ENCODE data around the gene TRIM17. TPM values are rescaled to one million over a fixed set of nuclear protein-coding genes. Genes with fewer than 3 reads are reported as not detected.

TRIM17 gene
- total RNA-seq, 4 donors from 2014 or later = not detected

DNA sequence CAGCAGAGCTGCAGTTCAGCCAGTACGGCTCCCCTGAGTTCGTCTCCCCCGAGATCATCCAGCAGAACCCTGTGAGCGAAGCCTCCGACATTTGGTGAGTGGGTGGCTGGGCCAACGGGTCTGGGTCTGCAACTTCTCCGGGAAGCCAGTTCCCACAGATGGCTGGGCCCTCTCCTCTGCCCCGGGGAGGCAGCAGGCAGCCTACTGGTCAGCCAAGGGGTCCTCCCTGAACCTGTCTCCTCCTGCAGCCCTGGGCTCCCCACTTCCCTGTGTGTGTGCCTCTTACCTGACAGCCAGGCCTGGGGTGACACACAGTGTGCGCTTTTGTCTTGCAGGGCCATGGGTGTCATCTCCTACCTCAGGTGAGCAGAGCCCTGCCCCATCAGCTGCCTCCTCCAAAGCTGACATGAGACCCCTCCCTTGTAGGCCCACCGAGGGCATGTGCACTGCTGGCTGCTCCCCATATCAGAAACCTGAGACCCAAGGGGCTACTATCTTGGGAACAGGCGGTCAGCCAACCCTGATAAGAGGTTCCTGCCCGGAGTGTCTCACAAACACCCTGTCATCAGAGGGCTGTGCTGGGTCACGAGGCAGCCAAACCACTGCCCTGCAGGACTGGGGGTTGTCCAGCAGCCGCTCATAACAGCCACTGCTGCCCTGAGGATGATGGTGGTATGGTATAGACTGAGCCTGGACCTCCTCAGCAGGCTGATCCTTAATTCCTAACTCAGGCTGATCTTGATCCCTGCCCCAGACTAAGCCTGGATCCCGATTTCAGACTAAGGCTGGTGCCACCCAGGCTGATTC lies 47.7 kb downstream of the TRIM17 start:
- intact Hi-C loops (cut with DNase I; ENCODE audit: low total_unique reads) = no loop called here
- TF ChIP-seq, protein P1, sequence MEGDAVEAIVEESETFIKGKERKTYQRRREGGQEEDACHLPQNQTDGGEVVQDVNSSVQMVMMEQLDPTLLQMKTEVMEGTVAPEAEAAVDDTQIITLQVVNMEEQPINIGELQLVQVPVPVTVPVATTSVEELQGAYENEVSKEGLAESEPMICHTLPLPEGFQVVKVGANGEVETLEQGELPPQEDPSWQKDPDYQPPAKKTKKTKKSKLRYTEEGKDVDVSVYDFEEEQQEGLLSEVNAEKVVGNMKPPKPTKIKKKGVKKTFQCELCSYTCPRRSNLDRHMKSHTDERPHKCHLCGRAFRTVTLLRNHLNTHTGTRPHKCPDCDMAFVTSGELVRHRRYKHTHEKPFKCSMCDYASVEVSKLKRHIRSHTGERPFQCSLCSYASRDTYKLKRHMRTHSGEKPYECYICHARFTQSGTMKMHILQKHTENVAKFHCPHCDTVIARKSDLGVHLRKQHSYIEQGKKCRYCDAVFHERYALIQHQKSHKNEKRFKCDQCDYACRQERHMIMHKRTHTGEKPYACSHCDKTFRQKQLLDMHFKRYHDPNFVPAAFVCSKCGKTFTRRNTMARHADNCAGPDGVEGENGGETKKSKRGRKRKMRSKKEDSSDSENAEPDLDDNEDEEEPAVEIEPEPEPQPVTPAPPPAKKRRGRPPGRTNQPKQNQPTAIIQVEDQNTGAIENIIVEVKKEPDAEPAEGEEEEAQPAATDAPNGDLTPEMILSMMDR (IDR thresholded peaks at IDR 0.05 in 4 of 5, conservative IDR thresholded peaks at IDR 0.05 in 1 of 5) = no peak
- no peak for TF ChIP-seq POLR2A (IDR thresholded peaks at IDR 0.05)
- in situ Hi-C loops (cut with MboI; ENCODE audit: low sequenced_read_pairs in 4 of 4) = no loop called here
- Histone ChIP-seq H3K4me1 (peaks cover 17 to 61% of the 10 kb centered on the region in 2 donors), H3K4me3 (no peak overlapping the region), H3K27ac (peak overlapping the region; percentile 82 to 92 (median 86)), H3K9me3 (no peaks in the 10 kb centered on the region), H3K27me3 (no peaks in the 10 kb centered on the region), H3K36me3 (peaks cover 0 to 43% of the 10 kb centered on the region in 2 donors)
- DNase-seq (peak in 1 of 2 donors; percentile 68), ATAC-seq (peak; percentile 23 to 32)

DNA sequence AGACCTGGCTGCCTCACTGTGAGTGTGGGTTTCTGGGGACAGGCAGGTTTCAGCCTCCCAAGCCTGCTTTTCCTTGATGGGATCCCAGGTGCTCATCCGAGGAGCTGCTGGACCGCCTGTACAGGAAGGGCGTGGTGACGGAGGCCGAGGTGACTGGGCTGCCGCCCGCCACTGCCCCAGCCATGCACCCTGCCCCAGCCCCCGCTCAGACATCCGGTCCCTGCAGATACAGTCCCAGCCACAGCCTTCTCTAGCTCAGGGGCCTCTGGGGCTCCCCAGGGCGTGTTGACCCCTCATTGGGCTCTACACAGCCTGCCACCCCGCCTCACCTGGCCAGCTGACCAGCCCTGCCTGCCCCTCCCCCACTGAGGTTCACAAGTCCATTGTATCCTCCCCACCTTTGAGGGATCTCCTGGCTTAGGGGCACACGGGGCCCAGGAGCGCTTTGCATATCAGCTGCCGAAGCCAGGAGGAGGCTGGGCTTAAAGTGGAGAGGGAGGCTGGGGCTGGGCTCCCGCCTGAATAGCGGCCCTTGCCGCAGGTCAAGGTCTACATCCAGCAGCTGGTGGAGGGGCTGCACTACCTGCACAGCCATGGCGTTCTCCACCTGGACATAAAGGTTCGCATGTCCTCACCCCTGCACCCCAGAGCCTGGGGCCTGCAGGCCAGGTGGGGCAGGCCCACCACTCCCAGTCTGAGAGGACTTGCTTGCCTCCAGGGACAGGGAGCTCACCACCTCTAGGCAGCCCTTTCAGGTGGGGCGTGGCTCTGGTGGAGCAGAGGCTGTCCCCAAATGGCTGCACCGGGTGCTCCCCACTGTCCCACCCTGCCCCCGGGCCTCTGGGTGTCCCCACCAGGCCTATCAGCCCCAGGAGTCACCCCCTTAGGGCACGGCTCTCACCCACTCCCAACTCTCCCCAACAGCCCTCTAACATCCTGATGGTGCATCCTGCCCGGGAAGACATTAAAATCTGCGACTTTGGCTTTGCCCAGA lies 48.6 kb downstream of the TRIM17 start:
- intact Hi-C loops (cut with DNase I; ENCODE audit: low total_unique reads) (no loop called here), in situ Hi-C loops (cut with MboI; ENCODE audit: low sequenced_read_pairs in 4 of 4) (no loop called here)
- peaks cover 0 to 38% of the 10 kb centered on the region in 2 donors for H3K36me3 ChIP-seq
- DNase-seq (peak in 1 of 2 donors; percentile 53), ATAC-seq (no peak)
- H3K9me3 ChIP-seq = no peaks in the 10 kb centered on the region
- peak overlapping the region; percentile 82 to 92 (median 86) for H3K27ac ChIP-seq
- H3K4me1 ChIP-seq = peaks cover 17 to 54% of the 10 kb centered on the region in 2 donors
- H3K4me3 ChIP-seq = no peak overlapping the region
- no peaks in the 10 kb centered on the region for H3K27me3 ChIP-seq
- TF ChIP-seq, protein P1 (IDR thresholded peaks at IDR 0.05 in 4 of 5, conservative IDR thresholded peaks at IDR 0.05 in 1 of 5) = no peak
- no peak for TF ChIP-seq POLR2A (IDR thresholded peaks at IDR 0.05)

DNA sequence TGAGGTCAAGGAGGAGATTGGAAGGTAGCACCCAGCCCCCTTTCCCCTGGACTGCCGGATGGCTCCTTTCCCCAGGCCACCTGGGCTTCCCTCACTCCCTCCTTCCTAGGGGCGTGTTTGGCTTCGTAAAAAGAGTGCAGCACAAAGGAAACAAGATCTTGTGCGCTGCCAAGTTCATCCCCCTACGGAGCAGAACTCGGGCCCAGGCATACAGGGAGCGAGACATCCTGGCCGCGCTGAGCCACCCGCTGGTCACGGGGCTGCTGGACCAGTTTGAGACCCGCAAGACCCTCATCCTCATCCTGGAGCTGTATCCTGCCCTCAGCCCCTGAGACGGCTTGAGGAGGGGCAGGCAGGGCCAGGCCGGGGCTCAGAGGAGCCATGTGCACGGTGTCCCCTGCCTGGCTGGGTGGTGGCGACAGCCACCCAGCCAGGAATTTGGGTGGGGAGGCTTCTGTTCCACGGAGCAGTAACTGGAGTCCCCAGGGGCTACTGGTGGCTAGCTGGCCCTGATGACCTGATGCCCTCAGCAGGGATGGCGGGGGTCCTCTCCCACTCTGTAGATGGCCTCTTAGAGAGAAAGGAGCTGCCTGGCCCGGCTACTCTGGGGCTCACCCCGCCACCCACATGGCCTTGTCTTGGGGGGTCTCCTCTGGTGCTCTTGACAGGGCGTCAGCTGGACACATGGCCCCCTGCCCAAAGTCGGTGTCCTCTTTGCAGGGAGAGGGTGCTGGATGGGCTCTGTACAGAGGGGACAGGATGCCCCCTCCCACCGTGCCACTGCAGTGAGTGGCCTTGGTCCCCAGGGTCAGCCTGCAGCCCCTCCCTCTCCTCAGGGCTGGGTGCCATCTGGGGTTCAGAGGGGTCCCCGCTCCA lies 49.6 kb downstream of the TRIM17 start:
- peak overlapping the region; percentile 82 to 92 (median 86) for H3K27ac ChIP-seq
- no peaks in the 10 kb centered on the region for H3K9me3 ChIP-seq
- in situ Hi-C loops (cut with MboI; ENCODE audit: low sequenced_read_pairs in 4 of 4) (no loop called here), intact Hi-C loops (cut with DNase I; ENCODE audit: low total_unique reads) (no loop called here)
- ATAC-seq = no peak
- peak in 1 of 2 donors; percentile 28 for DNase-seq
- H3K36me3 ChIP-seq = peaks cover 0 to 43% of the 10 kb centered on the region in 2 donors
- H3K27me3 ChIP-seq = no peaks in the 10 kb centered on the region
- no peak overlapping the region for H3K4me3 ChIP-seq
- H3K4me1 ChIP-seq = peaks cover 17 to 47% of the 10 kb centered on the region in 2 donors
- no peak for TF ChIP-seq POLR2A (IDR thresholded peaks at IDR 0.05)
- TF ChIP-seq, protein P1 (IDR thresholded peaks at IDR 0.05 in 4 of 5, conservative IDR thresholded peaks at IDR 0.05 in 1 of 5) = no peak
